ENCODE measurements around the gene TKTL2. TPM values are rescaled to one million over a fixed set of nuclear protein-coding genes. Genes with fewer than 3 reads are reported as not detected.

Gene TKTL2
- total RNA-seq, 1 experiment from 2014 or later = not detected

GRCh38 chr4:163485589-163485988, 12.0 kb upstream of the TKTL2 start:
- ChIA-PET POLR2A (no interaction called here), CTCF (no interaction called here)
- H3K27ac ChIP-seq (ENCODE audit: low read length) = no peak overlapping the region
- DNase-seq (ENCODE audit: low read depth, low spot score) (no peak), ATAC-seq (no peak)
- no peaks in the 10 kb centered on the region for H3K36me3 ChIP-seq (ENCODE audit: control insufficient read depth, insufficient read depth, low read length)
- BruUV-seq (replicated peaks) = no TSS peak
- TF ChIP-seq, protein P1, sequence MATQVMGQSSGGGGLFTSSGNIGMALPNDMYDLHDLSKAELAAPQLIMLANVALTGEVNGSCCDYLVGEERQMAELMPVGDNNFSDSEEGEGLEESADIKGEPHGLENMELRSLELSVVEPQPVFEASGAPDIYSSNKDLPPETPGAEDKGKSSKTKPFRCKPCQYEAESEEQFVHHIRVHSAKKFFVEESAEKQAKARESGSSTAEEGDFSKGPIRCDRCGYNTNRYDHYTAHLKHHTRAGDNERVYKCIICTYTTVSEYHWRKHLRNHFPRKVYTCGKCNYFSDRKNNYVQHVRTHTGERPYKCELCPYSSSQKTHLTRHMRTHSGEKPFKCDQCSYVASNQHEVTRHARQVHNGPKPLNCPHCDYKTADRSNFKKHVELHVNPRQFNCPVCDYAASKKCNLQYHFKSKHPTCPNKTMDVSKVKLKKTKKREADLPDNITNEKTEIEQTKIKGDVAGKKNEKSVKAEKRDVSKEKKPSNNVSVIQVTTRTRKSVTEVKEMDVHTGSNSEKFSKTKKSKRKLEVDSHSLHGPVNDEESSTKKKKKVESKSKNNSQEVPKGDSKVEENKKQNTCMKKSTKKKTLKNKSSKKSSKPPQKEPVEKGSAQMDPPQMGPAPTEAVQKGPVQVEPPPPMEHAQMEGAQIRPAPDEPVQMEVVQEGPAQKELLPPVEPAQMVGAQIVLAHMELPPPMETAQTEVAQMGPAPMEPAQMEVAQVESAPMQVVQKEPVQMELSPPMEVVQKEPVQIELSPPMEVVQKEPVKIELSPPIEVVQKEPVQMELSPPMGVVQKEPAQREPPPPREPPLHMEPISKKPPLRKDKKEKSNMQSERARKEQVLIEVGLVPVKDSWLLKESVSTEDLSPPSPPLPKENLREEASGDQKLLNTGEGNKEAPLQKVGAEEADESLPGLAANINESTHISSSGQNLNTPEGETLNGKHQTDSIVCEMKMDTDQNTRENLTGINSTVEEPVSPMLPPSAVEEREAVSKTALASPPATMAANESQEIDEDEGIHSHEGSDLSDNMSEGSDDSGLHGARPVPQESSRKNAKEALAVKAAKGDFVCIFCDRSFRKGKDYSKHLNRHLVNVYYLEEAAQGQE (IDR thresholded peaks at IDR 0.05; ENCODE audit: insufficient read depth in 1 of 2, low read depth in 2 of 2, low read length in 1 of 2) = no peak
- TF ChIP-seq SIN3A (IDR thresholded peaks at IDR 0.05; ENCODE audit: borderline replicate concordance, insufficient read depth, low read depth, low read length) (no peak), TCF7L2 (IDR thresholded peaks at IDR 0.05; ENCODE audit: low read depth, low read length) (no peak), POLR2AphosphoS5 (IDR thresholded peaks at IDR 0.05; ENCODE audit: low read depth, low read length) (no peak)
- TF ChIP-seq, protein P2, sequence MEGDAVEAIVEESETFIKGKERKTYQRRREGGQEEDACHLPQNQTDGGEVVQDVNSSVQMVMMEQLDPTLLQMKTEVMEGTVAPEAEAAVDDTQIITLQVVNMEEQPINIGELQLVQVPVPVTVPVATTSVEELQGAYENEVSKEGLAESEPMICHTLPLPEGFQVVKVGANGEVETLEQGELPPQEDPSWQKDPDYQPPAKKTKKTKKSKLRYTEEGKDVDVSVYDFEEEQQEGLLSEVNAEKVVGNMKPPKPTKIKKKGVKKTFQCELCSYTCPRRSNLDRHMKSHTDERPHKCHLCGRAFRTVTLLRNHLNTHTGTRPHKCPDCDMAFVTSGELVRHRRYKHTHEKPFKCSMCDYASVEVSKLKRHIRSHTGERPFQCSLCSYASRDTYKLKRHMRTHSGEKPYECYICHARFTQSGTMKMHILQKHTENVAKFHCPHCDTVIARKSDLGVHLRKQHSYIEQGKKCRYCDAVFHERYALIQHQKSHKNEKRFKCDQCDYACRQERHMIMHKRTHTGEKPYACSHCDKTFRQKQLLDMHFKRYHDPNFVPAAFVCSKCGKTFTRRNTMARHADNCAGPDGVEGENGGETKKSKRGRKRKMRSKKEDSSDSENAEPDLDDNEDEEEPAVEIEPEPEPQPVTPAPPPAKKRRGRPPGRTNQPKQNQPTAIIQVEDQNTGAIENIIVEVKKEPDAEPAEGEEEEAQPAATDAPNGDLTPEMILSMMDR (IDR thresholded peaks at IDR 0.05) = no peak
- no peak overlapping the region for H3K4me3 ChIP-seq (ENCODE audit: low read depth in 2 of 2, low read length in 2 of 2)
- H3K4me1 ChIP-seq (ENCODE audit: control insufficient read depth, insufficient read depth, low read length) = no peaks in the 10 kb centered on the region
- in situ Hi-C loops (cut with HindIII; ENCODE audit: low pct_unique_long_range_greater_than_20kb, low sequenced_read_pairs) = no loop called here
- intact Hi-C loops (cut with micrococcal nuclease; ENCODE audit: unreplicated experiment) = loop anchor here (1.0 kb wide), 1 partner anchor 59 kb away; no protein-coding TSS in a partner anchor
- no peaks in the 10 kb centered on the region for H3K9me3 ChIP-seq (ENCODE audit: control insufficient read depth, insufficient read depth, low read depth, low read length)
- no peaks in the 10 kb centered on the region for H3K27me3 ChIP-seq (ENCODE audit: control insufficient read depth, insufficient read depth, low read length)

DNA sequence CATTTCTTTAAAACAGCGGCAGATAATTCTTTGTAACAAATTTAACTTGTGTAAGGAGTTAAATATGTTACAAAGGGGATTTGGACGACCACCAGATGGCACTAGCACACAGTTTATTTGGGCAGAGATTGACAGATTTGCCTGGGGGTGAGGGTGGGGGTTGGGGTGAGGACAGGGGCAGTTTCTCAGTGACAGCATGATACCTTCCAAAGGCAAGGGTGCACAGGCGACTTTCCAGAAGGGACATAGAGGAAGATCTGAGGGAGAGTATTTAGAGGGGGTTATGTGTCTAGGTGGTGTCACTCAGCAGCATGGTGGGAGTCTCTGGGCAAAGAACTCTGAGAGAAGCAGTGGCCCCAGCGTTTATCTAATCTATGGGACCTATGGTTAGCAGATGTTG, 11.4 kb upstream of the TKTL2 start:
- POLR2A ChIA-PET = no interaction called here

More for the DNA sequence above, 11.4 kb upstream of the TKTL2 start:
- CTCF ChIA-PET = no interaction called here
- no peak for DNase-seq (ENCODE audit: low read depth, low spot score)
- Histone ChIP-seq H3K4me3 (ENCODE audit: low read depth in 2 of 2, low read length in 2 of 2) (no peak overlapping the region), H3K36me3 (ENCODE audit: control insufficient read depth, insufficient read depth, low read length) (no peaks in the 10 kb centered on the region), H3K4me1 (ENCODE audit: control insufficient read depth, insufficient read depth, low read length) (no peaks in the 10 kb centered on the region), H3K27ac (ENCODE audit: low read length) (no peak overlapping the region), H3K27me3 (ENCODE audit: control insufficient read depth, insufficient read depth, low read length) (no peaks in the 10 kb centered on the region), H3K9me3 (ENCODE audit: control insufficient read depth, insufficient read depth, low read depth, low read length) (no peaks in the 10 kb centered on the region)
- no TSS peak for BruUV-seq (replicated peaks)
- intact Hi-C loops (cut with micrococcal nuclease; ENCODE audit: unreplicated experiment) (loop anchor here (1.0 kb wide), 2 partner anchors 59 to 63 kb away; no protein-coding TSS in a partner anchor), in situ Hi-C loops (cut with HindIII; ENCODE audit: low pct_unique_long_range_greater_than_20kb, low sequenced_read_pairs) (no loop called here)
- no peak for ATAC-seq
- no peak for TF ChIP-seq SIN3A (IDR thresholded peaks at IDR 0.05; ENCODE audit: borderline replicate concordance, insufficient read depth, low read depth, low read length)
- TF ChIP-seq, protein P2 (IDR thresholded peaks at IDR 0.05) = peak; percentile 65

Data from Panc1 (cell line).